Stimulated activated CD4-positive, alpha-beta T cell treated with anti-CD3 and anti-CD28 coated beads, TNF-alpha, amount 100 ng/mL, for 48 hours (primary cell): Measurements from ENCODE around the gene PRR5L.
"Not testable (repeated sequence)": the region's sequence is repeated elsewhere in the genome, so short reads cannot be mapped to it uniquely, and the experiment has no call there.

ENCODE experiments used
- DNase-seq, 3 donors: peaks; one replicate each; pipeline ENCODE4 v3.0.0-alpha.2; 2020; ENCODE audit warnings: low read depth in 3 of 3

The PRR5L gene

DNA sequence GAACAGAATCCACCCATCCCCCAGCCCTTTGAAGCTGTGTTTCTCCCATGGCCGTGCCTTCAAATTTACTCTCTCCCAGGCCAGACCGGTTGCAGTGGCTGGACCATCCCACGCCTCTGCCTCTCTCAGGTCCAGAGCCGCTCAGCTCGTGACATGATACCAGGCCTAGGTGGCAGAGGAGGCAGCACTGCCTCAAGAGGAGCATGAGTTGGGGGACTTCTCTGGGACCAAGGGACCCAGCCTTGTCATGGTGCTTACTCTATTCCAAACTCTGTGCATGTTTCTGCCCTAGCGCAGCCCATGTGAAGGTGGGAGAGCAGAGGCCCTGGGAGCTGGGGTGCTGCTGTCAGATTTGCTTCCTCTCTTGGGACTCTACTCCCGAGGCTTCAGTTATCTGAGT lies 163.0 kb downstream of the PRR5L start:
- DNase-seq, result no peak

DNA sequence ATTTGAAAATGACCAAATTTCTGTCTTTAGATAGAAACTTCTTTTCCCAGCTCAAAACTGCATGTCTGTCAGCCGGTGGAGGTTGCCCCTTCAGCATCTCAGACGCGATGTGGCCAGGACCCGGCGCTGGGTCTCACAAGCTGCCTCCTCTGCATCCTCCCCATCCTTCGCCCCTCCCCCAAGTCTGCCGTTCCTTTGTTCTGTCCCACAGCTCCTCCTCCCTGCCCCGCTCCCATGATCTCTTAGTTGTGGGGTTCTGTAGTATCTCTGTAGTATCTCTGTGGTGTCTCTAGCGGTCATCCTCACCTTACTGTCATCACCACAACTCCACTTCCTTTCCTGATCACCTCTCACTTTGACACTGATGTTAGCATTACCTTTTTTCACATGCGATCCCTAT lies 164.1 kb downstream of the PRR5L start:
- DNase-seq, result no peak

DNA sequence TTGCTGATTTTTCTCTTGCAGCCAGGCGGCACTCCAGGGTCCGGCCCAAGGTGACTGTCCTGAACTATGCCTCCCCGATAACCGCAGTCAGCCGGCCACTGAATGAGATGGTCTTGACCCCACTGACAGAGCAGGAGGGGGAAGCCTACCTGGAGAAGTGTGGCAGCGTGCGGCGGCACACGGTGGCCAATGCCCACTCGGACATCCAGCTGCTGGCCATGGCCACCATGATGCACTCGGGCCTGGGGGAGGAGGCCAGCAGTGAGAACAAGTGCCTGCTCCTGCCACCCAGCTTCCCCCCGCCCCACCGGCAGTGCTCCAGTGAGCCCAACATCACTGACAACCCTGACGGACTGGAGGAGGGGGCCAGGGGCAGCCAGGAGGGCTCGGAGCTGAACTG lies 166.2 kb downstream of the PRR5L start:
- no peak for DNase-seq

DNA sequence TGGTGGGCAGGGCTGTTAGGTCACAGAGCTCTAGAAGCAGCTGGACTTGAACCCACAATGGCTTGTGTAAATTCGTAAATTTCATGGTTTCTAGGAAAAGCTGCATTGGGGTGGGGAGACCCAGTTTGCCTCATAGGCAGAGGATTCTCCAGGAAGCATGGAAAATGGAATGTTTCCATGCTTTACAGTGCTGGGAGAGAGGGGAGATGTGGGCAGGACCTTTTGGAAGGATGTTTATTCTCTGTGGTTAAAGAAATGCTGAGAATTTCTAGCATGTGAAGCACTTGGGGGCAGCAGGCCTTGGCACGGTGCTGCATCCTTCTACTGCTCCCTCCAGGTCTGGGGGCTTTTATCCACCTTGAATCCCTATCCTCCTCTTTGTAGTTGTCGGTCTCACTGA lies 167.7 kb downstream of the PRR5L start:
- no peak for DNase-seq

DNA sequence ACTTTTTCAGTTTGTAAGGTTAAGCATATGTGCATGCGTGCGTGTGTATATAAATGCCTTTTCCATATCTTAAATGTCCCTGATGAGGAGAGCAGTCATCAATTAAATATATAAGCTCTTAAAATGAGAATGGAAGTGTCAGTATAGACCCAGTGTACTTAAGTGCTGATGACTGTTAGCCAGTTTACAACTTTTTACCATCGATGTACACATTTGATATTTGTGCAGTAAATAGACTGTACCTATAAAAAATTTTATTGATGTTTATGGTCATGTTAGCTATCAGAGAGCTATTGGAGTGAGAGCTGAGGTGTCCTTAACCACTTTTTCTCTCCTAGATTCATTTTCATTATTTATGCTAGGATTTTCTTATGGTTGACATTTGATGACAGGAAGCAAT lies 168.6 kb downstream of the PRR5L start:
- DNase-seq, result no peak

DNA sequence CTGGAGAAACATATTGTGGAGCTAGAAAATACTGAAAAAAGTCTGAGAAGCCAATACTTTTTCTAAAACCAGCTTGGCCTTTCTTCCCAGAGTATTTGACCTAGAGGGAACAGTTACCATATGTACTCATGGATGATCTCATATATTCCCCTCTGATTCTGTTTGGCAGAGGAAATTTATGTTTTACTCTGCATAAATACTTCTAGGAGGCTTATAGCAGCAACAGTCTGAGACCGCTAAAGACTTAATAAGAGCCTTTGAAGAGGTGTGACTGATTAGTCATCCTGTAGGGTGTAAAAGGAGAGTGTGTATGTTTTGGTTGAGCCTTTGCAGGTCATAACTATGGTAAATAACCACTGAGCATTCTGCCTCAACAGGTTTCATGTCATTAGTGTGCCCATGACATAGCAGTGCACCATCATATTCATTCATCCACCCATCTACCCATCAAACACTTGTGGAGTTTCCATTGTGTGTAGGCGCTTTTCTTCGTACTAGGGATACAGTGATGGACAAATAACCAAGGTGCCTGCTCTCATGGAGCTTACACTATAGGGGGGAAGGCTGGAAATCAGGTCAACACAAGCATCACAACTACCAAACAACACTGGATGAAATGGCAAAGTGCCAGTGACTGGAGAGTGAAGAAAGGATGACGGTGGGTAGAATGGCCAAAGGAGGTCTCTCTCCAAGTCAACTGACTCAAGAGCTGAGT lies 169.5 kb downstream of the PRR5L start:
- no peak for DNase-seq

DNA sequence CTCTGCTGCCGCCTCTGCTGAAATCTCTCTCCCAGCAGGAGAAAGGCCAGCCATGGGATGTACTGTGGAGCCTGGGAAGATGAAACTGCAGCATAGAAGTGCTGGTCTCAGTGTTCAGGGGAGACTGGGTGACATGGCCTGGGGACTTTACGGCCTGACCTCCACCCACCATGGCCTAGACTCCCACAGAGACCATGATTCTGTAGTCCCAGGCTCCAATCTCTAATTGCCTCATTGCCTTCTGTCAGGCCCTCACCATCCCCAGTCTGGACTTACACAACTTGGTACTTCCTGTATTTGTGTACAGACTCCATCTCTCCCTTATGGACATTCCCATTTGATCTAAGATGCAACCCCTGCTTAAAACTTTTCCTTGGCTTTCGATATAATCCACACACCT lies 170.9 kb downstream of the PRR5L start:
- DNase-seq, result no peak

DNA sequence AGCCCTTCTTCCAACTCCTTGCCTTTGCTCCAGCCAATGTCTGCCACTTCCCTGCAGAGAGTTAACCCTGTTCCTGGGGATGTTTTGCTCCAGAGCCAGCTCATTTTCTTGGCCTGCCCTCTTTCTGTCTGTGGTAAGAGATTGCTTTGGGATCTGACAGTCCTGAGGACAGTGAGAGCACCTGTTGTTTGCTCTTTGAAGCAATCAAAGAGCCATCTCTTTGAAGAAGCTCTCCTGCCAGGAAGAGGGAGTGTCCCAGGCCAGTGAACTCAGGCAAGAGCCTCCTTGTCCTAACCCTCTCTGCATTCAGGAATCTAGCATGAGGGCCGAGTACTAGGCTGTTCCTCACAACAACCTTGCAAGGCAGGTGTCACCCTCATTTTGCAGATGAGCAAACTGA lies 171.8 kb downstream of the PRR5L start:
- DNase-seq, result no peak

DNA sequence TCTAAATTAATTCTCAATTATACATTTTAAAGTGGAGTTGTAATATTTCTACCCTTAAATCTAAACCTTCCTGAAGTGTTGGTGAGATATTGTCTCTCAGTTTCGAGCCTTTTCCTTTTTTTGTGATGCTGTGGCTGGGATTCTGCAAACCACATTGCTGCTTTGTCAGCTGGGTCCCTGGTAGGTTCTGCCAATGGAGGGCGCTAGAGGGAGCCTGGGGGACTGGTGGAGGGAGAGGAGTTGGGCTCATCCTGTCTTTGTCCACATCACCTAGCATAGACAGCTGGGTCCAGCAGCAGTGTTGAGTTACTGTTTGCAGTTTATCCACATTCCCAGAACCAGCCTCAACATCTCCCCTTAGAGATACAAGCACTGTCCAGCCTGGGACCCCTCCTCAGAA lies 173.0 kb downstream of the PRR5L start:
- peak in 1 of 3 donors; percentile 11 for DNase-seq

DNA sequence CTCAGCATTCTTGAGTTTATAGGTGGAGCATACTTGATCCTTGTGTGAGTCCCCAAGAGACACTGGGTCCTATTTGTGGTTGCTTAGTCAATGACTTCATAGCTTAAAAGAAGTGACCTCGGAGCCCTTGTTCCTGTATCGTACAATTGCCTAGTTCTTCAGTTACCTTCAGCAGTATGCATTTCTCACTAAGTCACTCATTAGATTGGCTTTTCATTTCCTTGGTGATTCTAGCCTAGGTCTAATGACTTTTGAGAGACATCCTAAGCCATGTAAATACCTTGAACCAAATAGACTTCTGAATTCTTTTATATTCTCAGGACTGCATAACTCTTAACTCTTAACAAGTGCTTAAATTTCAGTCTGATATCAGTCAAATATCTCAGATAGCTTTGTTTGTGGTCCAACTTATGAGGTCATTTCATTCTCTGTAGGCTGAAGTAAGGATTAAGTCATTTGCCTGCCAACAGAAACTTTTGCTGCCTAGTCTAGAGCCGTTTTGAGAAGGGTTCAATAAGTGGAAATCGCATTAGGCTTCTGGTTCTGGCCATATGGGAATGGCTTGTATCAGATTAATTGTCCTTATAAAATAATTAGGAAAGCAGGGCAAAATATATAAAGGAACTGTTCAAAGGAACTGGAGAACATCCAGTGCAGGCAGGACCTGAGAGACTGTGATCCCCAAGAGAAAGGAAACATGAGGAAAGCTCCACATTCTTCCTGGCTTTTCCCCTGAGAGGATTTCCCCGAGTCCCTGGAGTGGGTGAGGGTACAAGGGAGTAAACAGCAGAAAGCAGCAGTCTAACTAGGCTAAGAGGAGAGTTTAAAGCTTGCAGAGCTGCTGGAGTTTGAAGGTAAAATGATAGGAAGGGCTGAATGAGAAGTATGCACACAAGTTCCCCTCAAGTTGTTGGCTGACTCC lies 174.1 kb downstream of the PRR5L start:
- DNase-seq, result no peak

DNA sequence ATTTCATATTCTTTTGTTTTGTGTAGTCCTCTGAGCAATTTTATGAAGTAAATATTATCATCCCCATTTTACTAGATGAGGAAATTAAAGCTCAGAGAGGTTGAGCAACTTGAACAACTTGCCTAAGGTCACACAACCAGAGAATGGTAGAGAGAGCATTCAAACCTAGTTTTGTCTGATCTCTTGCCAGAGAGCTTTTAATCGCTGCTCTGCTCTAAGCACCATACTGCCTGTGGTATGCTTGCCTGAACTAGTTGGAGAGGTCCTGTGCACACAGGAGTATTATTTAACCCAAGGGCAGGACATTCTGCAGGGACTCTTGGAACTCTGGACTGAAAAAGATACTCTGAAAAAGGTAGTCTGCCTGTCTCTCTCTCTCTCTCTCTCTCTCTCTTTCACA lies 175.5 kb downstream of the PRR5L start:
- DNase-seq, result no peak

DNA sequence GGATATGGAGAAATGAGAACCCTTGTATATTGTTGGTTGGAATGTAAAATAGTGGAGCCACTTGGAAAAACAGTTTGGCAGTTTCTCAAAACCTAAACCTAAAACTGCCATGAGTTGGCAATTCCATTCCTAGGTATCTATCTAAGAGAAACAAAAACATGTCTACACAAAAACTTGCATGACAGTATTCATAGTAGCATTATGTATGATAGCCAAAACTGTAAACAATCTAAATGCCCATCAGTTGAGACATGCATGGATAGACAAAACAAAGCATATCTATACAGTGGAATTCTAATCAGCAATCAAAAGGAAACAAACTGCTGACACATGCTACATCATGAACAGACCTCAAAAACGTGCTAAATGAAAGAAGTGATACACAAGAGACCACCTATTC lies 179.1 kb downstream of the PRR5L start:
- no peak for DNase-seq

DNA sequence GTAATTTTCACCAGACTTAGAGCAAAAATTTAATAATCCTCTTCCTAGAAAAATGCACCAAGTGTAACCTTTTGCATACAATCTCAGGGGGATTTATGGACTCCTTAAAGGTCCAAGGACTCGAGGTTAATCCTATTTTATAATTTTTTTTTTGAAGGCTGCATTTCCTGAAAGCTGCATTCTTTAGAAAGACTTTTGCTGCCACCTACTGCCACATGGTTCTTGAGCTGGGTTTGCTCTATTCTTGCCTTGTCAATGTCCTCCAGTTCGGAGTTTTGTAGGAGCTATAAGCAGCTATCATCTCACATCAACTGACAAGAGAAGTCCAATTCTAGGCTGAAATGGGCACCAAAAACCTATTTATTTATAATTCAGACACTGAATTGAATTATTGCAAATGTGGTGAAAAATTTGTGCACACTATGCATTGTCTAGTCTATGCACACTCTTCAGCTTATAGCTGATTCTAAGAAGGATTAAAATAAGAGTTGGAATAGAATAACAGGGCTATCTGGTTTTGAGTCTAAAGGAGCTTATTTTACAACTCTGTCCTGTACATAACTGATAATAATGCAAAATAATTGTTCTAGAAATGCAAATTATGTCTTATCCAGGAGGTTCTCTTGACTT lies 182.7 kb downstream of the PRR5L start:
- DNase-seq, result peak in 1 of 3 donors; percentile 7

DNA sequence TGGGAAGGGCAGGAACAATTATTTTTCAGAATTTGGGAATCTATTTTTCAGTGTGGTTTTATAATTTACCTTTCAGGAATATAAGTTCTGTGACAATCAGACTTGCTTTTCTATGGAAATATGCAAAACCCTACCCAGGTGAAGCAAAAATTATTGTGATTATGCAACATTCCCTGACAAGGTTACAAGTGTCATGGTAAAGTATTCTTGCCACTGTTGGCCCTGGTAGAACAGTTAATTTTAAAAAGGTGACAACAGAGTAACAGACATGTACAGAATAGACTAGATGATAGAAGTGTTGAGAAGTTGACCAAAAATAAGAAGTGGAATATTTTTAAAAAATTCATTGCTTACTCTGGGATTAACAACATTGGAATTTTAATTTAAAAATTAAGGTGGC lies 184.7 kb downstream of the PRR5L start:
- no peak for DNase-seq

DNA sequence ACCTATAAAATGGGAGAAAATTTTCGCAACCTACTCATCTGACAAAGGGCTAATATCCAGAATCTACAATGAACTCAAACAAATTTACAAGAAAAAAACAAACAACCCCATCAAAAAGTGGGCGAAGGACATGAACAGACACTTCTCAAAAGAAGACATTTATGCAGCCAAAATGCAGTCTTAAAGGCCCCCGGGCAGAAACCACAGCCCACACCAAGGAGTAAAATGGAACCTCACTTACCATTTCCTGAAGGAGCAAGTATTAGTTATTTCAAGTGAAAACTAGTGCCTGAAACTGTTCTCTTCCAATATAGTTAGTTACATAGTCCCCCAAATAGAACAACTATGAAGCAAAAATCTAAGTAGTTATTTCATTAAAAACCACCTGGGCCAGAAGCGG lies 187.0 kb downstream of the PRR5L start:
- not testable (repeated sequence) for DNase-seq

DNA sequence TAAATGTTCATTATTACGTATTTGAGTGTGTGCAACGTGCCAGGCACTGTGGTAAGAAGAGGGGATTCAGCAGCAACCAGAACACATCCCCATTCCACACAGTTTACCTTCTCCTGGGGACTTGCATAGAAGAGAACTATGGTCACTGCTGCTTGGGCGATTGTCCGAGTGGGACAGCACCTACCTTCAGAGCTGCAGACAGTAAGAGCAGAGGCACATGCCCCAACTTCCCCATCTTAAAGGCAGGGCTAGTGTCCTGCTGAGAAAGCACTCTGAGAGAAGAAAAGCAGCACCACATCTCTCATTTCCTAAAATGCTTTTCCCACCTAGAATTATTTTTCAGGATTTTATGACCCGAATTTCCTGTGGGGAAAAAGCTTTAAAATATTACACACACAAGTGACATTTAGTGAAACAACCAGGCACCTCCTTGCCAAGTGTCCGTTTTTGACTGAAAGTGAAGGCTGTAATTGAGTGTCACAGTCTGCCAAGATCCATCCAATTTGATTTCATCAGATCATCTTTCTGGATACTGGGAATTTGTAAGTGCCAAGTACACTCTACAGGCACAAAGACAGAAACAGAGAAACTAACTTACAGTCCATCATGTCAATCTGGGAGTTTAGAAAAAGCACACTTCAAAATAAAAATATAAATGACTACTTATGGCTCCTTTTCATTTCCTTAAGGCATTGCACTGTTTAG lies 189.4 kb downstream of the PRR5L start:
- no peak for DNase-seq

DNA sequence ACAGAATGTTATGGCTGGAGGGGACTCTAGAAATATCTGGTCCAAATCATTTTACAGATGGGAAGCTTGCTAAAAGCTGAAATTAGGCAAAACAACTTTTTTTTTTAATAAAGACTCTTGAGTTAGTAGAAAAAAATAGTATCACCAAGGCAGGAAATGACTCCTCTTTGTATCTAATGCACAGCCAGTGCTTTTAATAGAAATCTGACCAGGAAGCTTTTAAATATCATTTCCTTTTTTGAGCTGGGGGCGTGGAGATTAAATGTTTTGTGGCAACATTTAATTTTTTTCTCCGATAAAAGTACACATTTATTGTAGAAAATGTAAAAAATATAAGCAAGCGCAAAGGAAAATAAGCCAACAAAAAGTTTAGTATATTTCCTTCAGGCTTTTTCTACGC lies 191.5 kb downstream of the PRR5L start:
- DNase-seq, result no peak

DNA sequence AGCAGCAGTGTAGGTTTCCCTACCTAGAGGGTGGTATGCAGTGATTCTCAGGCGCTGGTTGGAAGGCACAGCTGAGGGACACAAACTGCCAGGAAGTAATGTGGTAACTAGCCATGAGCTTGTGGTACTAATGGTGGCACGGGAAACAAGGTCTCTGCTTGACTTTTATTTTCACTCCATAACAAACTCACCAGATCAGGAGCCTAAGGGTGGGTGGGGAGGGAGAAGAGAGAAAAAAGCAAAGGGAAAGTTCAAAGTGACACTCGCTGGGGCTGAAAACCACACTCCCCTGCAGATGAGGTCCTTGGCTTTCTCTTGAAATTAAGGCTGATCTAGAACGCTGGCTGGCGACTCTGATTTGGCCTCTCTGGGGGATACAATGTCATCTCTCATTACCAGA lies 192.0 kb downstream of the PRR5L start:
- no peak for DNase-seq

DNA sequence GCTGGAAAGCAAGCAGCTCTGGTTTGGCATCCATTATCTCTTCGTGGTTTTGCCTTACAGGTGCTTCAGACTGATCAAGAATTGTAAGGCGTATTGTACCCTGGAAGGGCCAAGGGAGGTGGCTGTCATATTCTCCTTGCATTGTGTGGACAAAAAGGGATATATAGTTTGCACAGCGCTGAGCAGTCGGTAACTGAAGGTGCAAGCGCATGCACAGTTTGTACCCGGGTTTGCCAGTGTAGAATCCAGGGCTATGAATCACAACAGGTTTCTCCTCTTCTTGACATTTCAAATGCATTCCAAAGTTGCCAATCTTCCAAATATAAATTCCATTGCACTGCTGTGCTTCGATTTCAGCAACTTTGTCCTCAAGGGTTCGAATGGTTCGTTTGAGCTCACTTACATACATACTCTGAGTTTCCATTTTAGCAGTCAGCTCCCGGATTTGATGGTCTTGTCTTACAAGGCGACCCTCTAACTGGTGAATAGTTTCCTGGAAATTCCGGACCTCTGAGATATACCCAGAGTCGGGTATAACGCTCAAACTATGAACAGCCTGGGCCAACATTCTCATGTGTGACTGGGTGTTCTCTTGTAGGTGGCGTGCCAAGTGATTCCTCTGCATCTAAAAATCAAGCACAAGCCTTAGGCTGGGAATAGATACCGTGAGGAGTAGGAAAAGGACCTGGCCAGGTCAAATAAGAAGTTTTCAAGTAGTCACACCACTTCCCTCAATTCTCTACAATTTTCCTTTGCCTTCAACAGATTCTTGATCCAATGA lies 194.1 kb downstream of the PRR5L start:
- DNase-seq, result no peak

DNA sequence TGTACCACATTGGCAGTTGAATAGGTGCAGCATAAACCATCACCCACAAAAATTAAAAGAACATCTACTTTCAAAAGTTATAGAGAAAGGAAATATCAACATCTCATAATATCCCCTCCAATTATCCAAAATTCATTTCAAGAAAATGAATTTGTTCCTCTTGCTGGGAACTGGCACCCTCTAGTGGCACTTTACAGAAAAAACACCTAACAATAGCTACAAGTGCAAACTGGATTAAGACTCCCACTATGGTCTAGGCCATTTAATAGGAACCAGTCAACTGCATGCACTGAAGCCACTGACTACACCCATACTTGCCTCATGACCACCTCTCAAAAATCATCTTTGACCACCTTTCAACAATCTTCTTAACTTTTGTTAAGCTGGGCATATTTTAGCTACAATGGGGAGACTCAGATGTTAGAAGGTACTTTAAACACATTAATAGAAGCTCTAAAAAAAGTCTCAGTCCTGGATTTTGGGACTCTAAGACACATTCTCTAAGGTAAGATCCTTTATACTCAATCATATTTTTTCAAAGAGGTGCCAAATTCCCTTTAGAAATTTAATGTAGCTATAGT lies 196.7 kb downstream of the PRR5L start:
- no peak for DNase-seq

DNA sequence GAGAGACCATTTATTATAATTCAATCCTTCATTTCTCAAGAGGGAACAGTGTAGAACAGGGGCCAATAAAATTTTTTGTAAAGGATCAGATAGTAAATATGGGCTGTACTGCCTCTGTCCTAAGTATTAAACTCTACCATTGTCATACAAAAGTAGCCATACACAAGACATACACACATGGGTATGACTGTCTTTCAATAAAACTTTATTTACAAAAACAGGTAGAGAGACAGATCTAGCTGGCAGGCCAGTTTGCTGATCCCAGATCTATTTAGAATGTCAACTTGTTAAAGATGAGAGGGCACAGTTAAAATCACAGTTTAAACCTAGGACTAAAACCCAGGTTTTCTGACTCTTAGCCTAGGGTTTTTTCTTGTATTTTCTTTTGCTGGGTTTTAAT lies 197.2 kb downstream of the PRR5L start:
- DNase-seq, result no peak
